Endothelial cell of umbilical vein (primary cell): ENCODE results near the gene ZNF205. TPM values are rescaled to one million over a fixed set of nuclear protein-coding genes. Genes with fewer than 3 reads are reported as not detected.

Source experiments
- BruUV-seq: library from RNA; stranded (reverse); fragments of 400-500 nt; replicated peaks from 2 replicates; lab custom pipeline; 2021; lab: Mats Ljungman, UMichigan
- CTCF ChIA-PET: fragments of 300-600, 350-600 bp; sonication (Branson Sonifier 250); formaldehyde crosslinking; loops from one replicate; lab custom pipeline; 2021; ENCODE audit warnings: antibody characterized with exemption, inconsistent platforms; lab: Charles Lee
- POLR2A ChIA-PET: fragments of 300-600, 350-600 bp; sonication (Branson Sonifier 250); formaldehyde crosslinking; loops from one replicate; lab custom pipeline; 2021; ENCODE audit warnings: antibody characterized with exemption, inconsistent platforms; lab: Charles Lee
- DNase-seq: peaks from one replicate; pipeline ENCODE4 v3.0.0-alpha.2; 2011; ENCODE audit warnings: low read depth, low spot score
- FAIRE-seq: peaks from 2 replicates; lab custom pipeline; 2011; peaks lifted over from hg19 to GRCh38; lab: Jason Lieb, UNC
- H2AFZ ChIP-seq: 2 replicates; pipeline ENCODE4 v1.6.0; 2012; ENCODE audit warnings: low read depth, low read length, control low read depth, inconsistent platforms
- H3K27ac ChIP-seq: 2 replicates; pipeline ENCODE4 v1.5.1; 2011; ENCODE audit warnings: low read depth, mild to moderate bottlenecking, control low read depth, low read length, moderate library complexity; ENCODE audit not compliant: insufficient read depth
- H3K27me3 ChIP-seq, 2 experiments: 2 replicates each; pipeline versions ENCODE4 v1.6.0 to v1.6.1; 2011; ENCODE audit warnings: low read length in 2 of 2, mixed read lengths in 1 of 2; ENCODE audit not compliant: control insufficient read depth in 2 of 2, insufficient read depth in 2 of 2
- H3K36me3 ChIP-seq, 2 experiments: 2 replicates in 1 of 2; 3 replicates in 1 of 2; pipeline ENCODE4 v1.5.1; 2011; ENCODE audit warnings: low read length in 2 of 2, mild to moderate bottlenecking in 1 of 2, moderate library complexity in 1 of 2; ENCODE audit not compliant: control insufficient read depth in 2 of 2, insufficient read depth in 2 of 2; ENCODE audit errors: extremely low read depth in 1 of 2
- H3K4me1 ChIP-seq: 3 replicates; pipeline ENCODE4 v1.5.1; 2011; ENCODE audit warnings: mild to moderate bottlenecking, low read length; ENCODE audit not compliant: control insufficient read depth, insufficient read depth; ENCODE audit errors: extremely low read depth
- H3K4me2 ChIP-seq: 2 replicates; pipeline ENCODE4 v1.6.1; 2011; ENCODE audit warnings: low read length, control low read depth, mixed read lengths; ENCODE audit not compliant: insufficient read depth
- H3K4me3 ChIP-seq, 3 experiments: fragments of 200-600 bp in 1 of 3; sonication (generic), shearing (Covaris generic) in 1 of 3; replicated peaks in 1 of 3; 2 replicates each; pipeline ENCODE4 v1.5.1; 2011 to 2016; ENCODE audit warnings: control low read depth in 3 of 3, low read length in 3 of 3, mild to moderate bottlenecking in 2 of 3, inconsistent platforms in 1 of 3, low read depth in 1 of 3, moderate library complexity in 1 of 3; ENCODE audit not compliant: insufficient read depth in 1 of 3
- H3K79me2 ChIP-seq: 2 replicates; pipeline ENCODE4 v1.6.0; 2012; ENCODE audit warnings: low read length, inconsistent platforms; ENCODE audit not compliant: control insufficient read depth, insufficient read depth
- H3K9ac ChIP-seq: replicated peaks from 2 replicates; pipeline ENCODE3; 2011; ENCODE audit warnings: low read length, control low read depth; ENCODE audit not compliant: insufficient read depth; ENCODE audit errors: extremely low read depth
- H3K9me1 ChIP-seq: replicated peaks from 3 replicates; pipeline ENCODE4 v1.6.0; 2011; ENCODE audit warnings: mild to moderate bottlenecking, low read length; ENCODE audit not compliant: control insufficient read depth, insufficient read depth; ENCODE audit errors: extremely low read depth
- H3K9me3 ChIP-seq: replicated peaks from 2 replicates; pipeline ENCODE4 v1.5.1; 2012; ENCODE audit warnings: low read length, inconsistent platforms; ENCODE audit not compliant: control insufficient read depth, insufficient read depth
- H4K20me1 ChIP-seq: replicated peaks from 2 replicates; pipeline ENCODE3; 2011; ENCODE audit warnings: mild to moderate bottlenecking, low read length; ENCODE audit not compliant: control insufficient read depth, insufficient read depth; ENCODE audit errors: extremely low read depth
- CTCF ChIP-seq, 2 donors: IDR thresholded peaks; 1 replicate in 1 of 2; 2 replicates in 1 of 2; pipeline ENCODE4 v1.5.1; 2011; ENCODE audit warnings: low read length in 2 of 2, mild to moderate bottlenecking in 2 of 2, moderate library complexity in 2 of 2, control low read depth in 1 of 2, inconsistent platforms in 1 of 2, low read depth in 1 of 2; ENCODE audit not compliant: insufficient read depth in 1 of 2; ENCODE audit errors: extremely low read depth in 1 of 2
- EZH2 ChIP-seq: IDR thresholded peaks from 2 replicates; pipeline ENCODE4 v1.6.1; 2012; ENCODE audit warnings: borderline replicate concordance, low read depth, mild to moderate bottlenecking, moderate library complexity, low read length, inconsistent platforms; ENCODE audit not compliant: severe bottlenecking
- FOS ChIP-seq: IDR thresholded peaks from 2 replicates; pipeline ENCODE4 v1.6.1; 2011; ENCODE audit warnings: mild to moderate bottlenecking, low read length, moderate library complexity, borderline replicate concordance; ENCODE audit not compliant: insufficient read depth
- GATA2 ChIP-seq: IDR thresholded peaks from 2 replicates; pipeline ENCODE4 v1.7.0; 2011; ENCODE audit warnings: low read depth, mild to moderate bottlenecking, moderate library complexity, mixed read lengths, low read length; ENCODE audit not compliant: insufficient read length, insufficient read depth
- JUN ChIP-seq: IDR thresholded peaks from 2 replicates; pipeline ENCODE4 v1.6.1; 2011; ENCODE audit warnings: borderline replicate concordance, low read depth; ENCODE audit not compliant: insufficient read length, insufficient read depth
- MAX ChIP-seq: IDR thresholded peaks from 2 replicates; pipeline ENCODE4 v1.6.1; 2011; ENCODE audit not compliant: insufficient read depth, insufficient read length
- MYC ChIP-seq: IDR thresholded peaks from one replicate; pipeline ENCODE4 v1.6.1; 2011; ENCODE audit warnings: mild to moderate bottlenecking, low read depth, low read length
- POLR2A ChIP-seq: IDR thresholded peaks from 2 replicates; pipeline ENCODE4 v1.6.1; 2012; ENCODE audit warnings: low read depth, mild to moderate bottlenecking, control low read depth, low read length
- POLR2AphosphoS5 ChIP-seq: IDR thresholded peaks from 2 replicates; pipeline ENCODE4 v1.6.1; 2012; ENCODE audit warnings: low read depth, mild to moderate bottlenecking, control low read depth, low read length, moderate library complexity; ENCODE audit not compliant: insufficient read depth
- dilution Hi-C: fragments of 300-500 bp; cut with MboI; formaldehyde crosslinking; loops from one replicate; pipeline ENCODE4 v1.15.0; 2019; ENCODE audit warnings: low sequenced_read_pairs; ENCODE audit not compliant: extremely low pct_ligation_motif_present
- intact Hi-C: fragments of 100-400 bp; cut with micrococcal nuclease; formaldehyde crosslinking; loops from one replicate; pipeline ENCODE4 v1.10.0; 2022
- polyA plus RNA-seq, 4 experiments: library from polyadenylated mRNA; depleted of rRNA in 3 of 4; stranded (reverse) in 3 of 4; unstranded in 1 of 4; fragments of >200 nt; gene quantifications; 2 replicates each; pipeline versions ENCODE4 v1.2.1 to v1.2.3, GENCODE V29; 2011 to 2012; ENCODE audit warnings: missing spikeins in 1 of 4
- total RNA-seq: library from RNA; stranded (reverse); gene quantifications from 2 replicates; pipeline ENCODE4 v1.2.3, GENCODE V29; 2021

Gene ZNF205
- total and polyA plus RNA-seq, 2 donors (not counting 3 experiments of a cell fraction or from before 2014, with no cell fraction given): 18.5 to 19.0 TPM

GRCh38 chr16:3137267-3137666 is 24.9 kb downstream of the ZNF205 start:
- ChIA-PET CTCF (interaction anchor here (1.4 to 2.4 kb wide), 2 partner anchors 11 to 12 kb away, joined by 4 to 9 read pairs; no protein-coding TSS in a partner anchor), POLR2A (no interaction called here)
- H3K79me2 ChIP-seq: peaks cover 15% of the 10 kb centered on the region
- intact Hi-C loops (no loop called here), dilution Hi-C loops (no loop called here)
- no peaks in the 10 kb centered on the region for H3K9me3 ChIP-seq
- H3K27ac ChIP-seq: no peak overlapping the region
- no peaks in the 10 kb centered on the region for H3K27me3 ChIP-seq
- no peak overlapping the region for H2AFZ ChIP-seq
- H3K36me3 ChIP-seq: peaks cover 0 to 9% of the 10 kb centered on the region in 2 experiments
- no peak overlapping the region for H3K4me3 ChIP-seq
- no peak overlapping the region for H3K9ac ChIP-seq
- H3K4me2 ChIP-seq: no peak overlapping the region
- peaks cover 10% of the 10 kb centered on the region for H3K4me1 ChIP-seq
- no TSS peak for BruUV-seq
- H4K20me1 ChIP-seq: no peaks in the 10 kb centered on the region
- no peaks in the 10 kb centered on the region for H3K9me1 ChIP-seq
- TF ChIP-seq GATA2 (no peak), FOS (no peak), MYC (no peak), MAX (no peak), POLR2AphosphoS5 (no peak), CTCF (IDR thresholded peaks at IDR 0.05; ENCODE audit: extremely low read depth in 1 of 2, insufficient read depth in 1 of 2, low read depth in 1 of 2, low read length in 2 of 2) (no peak), POLR2A (no peak), JUN (no peak), EZH2 (no peak)
- no peak for DNase-seq
- no peak for FAIRE-seq
